A549 (cell line): ENCODE measurements around the gene ZNRF3. TPM values are rescaled to one million over a fixed set of nuclear protein-coding genes. Genes with fewer than 3 reads are reported as not detected.

ENCODE experiments used
- ATAC-seq, 2 experiments: fragments of 200-7000 bp in 1 of 2; fragments of >200 bp in 1 of 2; cut with Nextera tagmentation in 1 of 2; cut with Tn5 transposase in 1 of 2; 3 replicates each; pipeline versions ENCODE4 v1.8.0 to v1.9.1; 2018 to 2020; ENCODE audit warnings: mild to moderate bottlenecking in 1 of 2, moderate library complexity in 1 of 2
- CTCF ChIA-PET: fragments of 300-600 bp; sonication (Branson Sonifier 250); formaldehyde crosslinking; extraction: SDS; loops from one replicate; lab custom pipeline; 2021; ENCODE audit warnings: antibody characterized with exemption, inconsistent platforms; lab: Yijun Ruan, JAX
- POLR2A ChIA-PET: fragments of 350-600 bp; formaldehyde crosslinking; extraction: SDS; loops from one replicate; lab custom pipeline; 2021; ENCODE audit warnings: antibody characterized with exemption, inconsistent platforms; lab: Yijun Ruan, JAX
- DNase-seq, 2 experiments: peaks; one replicate each; pipeline versions ENCODE4 v3.0.0 to v3.0.0-alpha.2; 2011 to 2016; ENCODE audit warnings: low read depth in 1 of 2, low spot score in 1 of 2
- FAIRE-seq: peaks from 2 replicates; lab custom pipeline; 2011; peaks lifted over from hg19 to GRCh38; lab: Jason Lieb, UNC
- H3K27ac ChIP-seq, 2 experiments: fragments of >200 bp; sonication (Bioruptor Twin); formaldehyde crosslinking; 3 replicates each; pipeline ENCODE4 v1.5.1; 2016 to 2017
- H3K4me1 ChIP-seq: fragments of >200 bp; sonication (Bioruptor Twin); formaldehyde crosslinking; 3 replicates; pipeline ENCODE4 v1.6.1; 2016
- H3K4me2 ChIP-seq: fragments of >200 bp; sonication (Bioruptor Twin); formaldehyde crosslinking; 3 replicates; pipeline ENCODE4 v1.6.1; 2016
- H3K4me3 ChIP-seq: fragments of >200 bp; sonication (Bioruptor Twin); formaldehyde crosslinking; 3 replicates; pipeline ENCODE4 v1.5.1; 2016
- H3K9me3 ChIP-seq: fragments of >200 bp; sonication (Bioruptor Twin); formaldehyde crosslinking; 3 replicates; pipeline ENCODE4 v1.6.1; 2016
- CBX8 ChIP-seq: fragments of 200-600 bp; sonication (generic); IDR thresholded peaks from 2 replicates; pipeline ENCODE4 v1.6.1; 2016
- CTCF ChIP-seq: fragments of >200 bp; sonication (Bioruptor Twin); formaldehyde crosslinking; IDR thresholded peaks from 3 replicates; pipeline ENCODE4 v1.5.1; 2016
- EHF ChIP-seq: fragments of 250-450 bp; sonication (Bioruptor Pico); IDR thresholded peaks from 2 replicates; pipeline ENCODE4 v1.5.0; 2020; ENCODE audit warnings: mild to moderate bottlenecking
- EHMT2 ChIP-seq: fragments of 200-600 bp; sonication (generic); IDR thresholded peaks from 2 replicates; pipeline ENCODE4 v1.6.1; 2016; ENCODE audit warnings: antibody characterized with exemption, low read depth, mild to moderate bottlenecking, moderate library complexity
- FOSL2 ChIP-seq, 2 experiments: fragments of 450-650 bp in 1 of 2; fragments of >200 bp in 1 of 2; sonication (Bioruptor Twin) in 1 of 2; formaldehyde crosslinking; IDR thresholded peaks; 2 replicates each; pipeline versions ENCODE4 v1.5.0 to v1.6.1; 2016 to 2020; ENCODE audit warnings: mild to moderate bottlenecking in 1 of 2, moderate library complexity in 1 of 2
- FOXS1 ChIP-seq: fragments of 250-450 bp; sonication (Bioruptor Pico); IDR thresholded peaks from 2 replicates; pipeline ENCODE4 v1.5.0; 2020; ENCODE audit warnings: mild to moderate bottlenecking, moderate library complexity
- HMGXB4 ChIP-seq: fragments of 250-450 bp; sonication (Bioruptor Pico); IDR thresholded peaks from 2 replicates; pipeline ENCODE4 v1.5.0; 2021; ENCODE audit warnings: mild to moderate bottlenecking, moderate library complexity, borderline replicate concordance
- JUNB ChIP-seq: fragments of >200 bp; sonication (Bioruptor Twin); formaldehyde crosslinking; IDR thresholded peaks from 2 replicates; pipeline ENCODE4 v1.6.1; 2016
- KDM1A ChIP-seq: fragments of 200-600 bp; sonication (generic); IDR thresholded peaks from 2 replicates; pipeline ENCODE4 v1.6.1; 2016; ENCODE audit warnings: low read depth, mild to moderate bottlenecking
- KDM5A ChIP-seq: fragments of 200-600 bp; sonication (generic); IDR thresholded peaks from 2 replicates; pipeline ENCODE4 v1.6.1; 2016; ENCODE audit warnings: antibody characterized with exemption, mild to moderate bottlenecking
- MAFK ChIP-seq: fragments of 450-650 bp; IDR thresholded peaks from 2 replicates; pipeline ENCODE4 v1.6.1; 2014; ENCODE audit not compliant: partially characterized antibody
- NR3C1 ChIP-seq: fragments of >200 bp; sonication (Bioruptor Twin); formaldehyde crosslinking; IDR thresholded peaks from 3 replicates; pipeline ENCODE4 v1.6.1; 2017
- PBX3 ChIP-seq: IDR thresholded peaks from 2 replicates; pipeline ENCODE4 v1.6.1; 2012
- RARB ChIP-seq: fragments of 250-450 bp; sonication (Bioruptor Pico); IDR thresholded peaks from 2 replicates; pipeline ENCODE4 v1.8.0; 2021; ENCODE audit warnings: mild to moderate bottlenecking, moderate library complexity
- RFX5 ChIP-seq: fragments of 450-650 bp; IDR thresholded peaks from 2 replicates; pipeline ENCODE4 v1.7.1; 2014; ENCODE audit warnings: antibody characterized with exemption, mild to moderate bottlenecking, moderate library complexity
- SREBF2 ChIP-seq: fragments of 450-650 bp; IDR thresholded peaks from 2 replicates; pipeline ENCODE4 v1.6.1; 2014; ENCODE audit warnings: mild to moderate bottlenecking, moderate library complexity
- ZSCAN20 ChIP-seq: fragments of 250-450 bp; sonication (Bioruptor Pico); IDR thresholded peaks from 2 replicates; pipeline ENCODE4 v1.8.0; 2022; ENCODE audit warnings: mild to moderate bottlenecking, moderate library complexity
- WGBS: methylation state at CpG from one replicate; pipeline ENCODE4 v1.1.6; 2017; ENCODE audit errors: missing lambda C conversion rate; 5-methylcytosine and 5-hydroxymethylcytosine counted together
- polyA plus RNA-seq, 4 experiments: library from polyadenylated mRNA; depleted of rRNA in 3 of 4; stranded (reverse); fragments of >200 nt; fragmentation: RNase III in 1 of 4; extraction: RNeasy Plus Mini Kit Qiagen cat#74134 plus additional on column Dnase treatment in 1 of 4; gene quantifications; 2 replicates in 3 of 4; 3 replicates in 1 of 4; pipeline ENCODE4 v1.2.3, GENCODE V29; 2011 to 2017

ZNRF3 gene
- polyA plus RNA-seq, 2 of the 4 experiments (the other 2 are of a cell fraction): 4.6 to 6.9 TPM

- CTCF ChIA-PET: no interaction called here
- FAIRE-seq: no peak
Observed at GRCh38 chr22:28973352-28973751, 90.0 kb downstream of the ZNRF3 start.

GRCh38 chr22:28977060-28977459, 93.7 kb downstream of the ZNRF3 start:
- no peaks in the 10 kb centered on the region for H3K9me3 ChIP-seq
- H3K4me2 ChIP-seq: peak overlapping the region; percentile 90
- CTCF ChIA-PET: interaction anchor here (1.2 kb wide), 1 partner anchor 120 kb away, joined by 3 read pairs; no protein-coding TSS in a partner anchor
- FAIRE-seq (no peak), DNase-seq (no peak), ATAC-seq (peak; percentile 44 to 51; a peak in 3 of 6 replicates)
- H3K4me3 ChIP-seq: peak overlapping the region; percentile 22; the same call in 2 of the 3 replicates
- H3K27ac ChIP-seq: peak overlapping the region; percentile 83 to 87
- 25% methylated on average over 4 of the region's 4 CpGs for WGBS
- H3K4me1 ChIP-seq: peaks cover 65% of the 10 kb centered on the region
- POLR2A ChIA-PET: interaction anchor here (1.6 kb wide), 1 partner anchor 54 kb away, joined by 3 read pairs; no protein-coding TSS in a partner anchor
- TF ChIP-seq ZSCAN20 (CRISPR knock-in tag) (no peak), HMGXB4 (CRISPR knock-in tag) (no peak), KDM1A (no peak), MAFK (no peak), FOXS1 (CRISPR knock-in tag) (no peak), FOSL2 (IDR thresholded peaks at IDR 0.05) (no peak), FOSL2 (CRISPR knock-in tag; IDR thresholded peaks at IDR 0.05) (no peak), SREBF2 (no peak), NR3C1 (no peak)

More at GRCh38 chr22:28973352-28973751, 90.0 kb downstream of the ZNRF3 start:
- POLR2A ChIA-PET: no interaction called here
- ATAC-seq (no peak), DNase-seq (no peak)
- no peak for TF ChIP-seq PBX3
- no peak for TF ChIP-seq JUNB
- no peak for TF ChIP-seq CTCF
- TF ChIP-seq SREBF2: no peak
- no peak for TF ChIP-seq HMGXB4 (CRISPR knock-in tag)
- TF ChIP-seq EHF (CRISPR knock-in tag): no peak
- no peak for TF ChIP-seq RFX5
- no peak for TF ChIP-seq KDM5A
- no peak for TF ChIP-seq CBX8
- no peak for TF ChIP-seq EHMT2
- no peak for TF ChIP-seq RARB (CRISPR knock-in tag)
- no peak for TF ChIP-seq ZSCAN20 (CRISPR knock-in tag)
- Histone ChIP-seq H3K4me3 (no peak overlapping the region), H3K4me1 (peaks cover 33% of the 10 kb centered on the region), H3K9me3 (no peaks in the 10 kb centered on the region), H3K27ac (no peak overlapping the region), H3K4me2 (no peak overlapping the region)
- WGBS: 61% methylated on average over 3 of the region's 3 CpGs
